ENCODE measurements around the gene CMPK2.

- no peak for TF ChIP-seq CTCF (tag by site-specific recombination; IDR thresholded peaks at IDR 0.05)
- TF ChIP-seq ZSCAN5A (tag by site-specific recombination; IDR thresholded peaks at IDR 0.05), result no peak
These were observed 15.8 kb upstream of the CMPK2 start for GRCh38 chr2:6881516-6881915.

Data from HEK293 (cell line).